ENCODE results near the gene ID4.
"Not testable (repeated sequence)": the region's sequence is repeated elsewhere in the genome, so short reads cannot be mapped to it uniquely, and the experiment has no call there.

The ID4 gene

GRCh38 chr6:19852090-19852457 lies 14.9 kb downstream of the ID4 start:
- Histone ChIP-seq H3K27ac (no peak overlapping the region), H3K4me3 (no peak overlapping the region)

- H3K27ac ChIP-seq = no peak overlapping the region
- H3K4me3 ChIP-seq = no peak overlapping the region
These were observed 15.8 kb downstream of the ID4 start for GRCh38 chr6:19852927-19853326.

DNA sequence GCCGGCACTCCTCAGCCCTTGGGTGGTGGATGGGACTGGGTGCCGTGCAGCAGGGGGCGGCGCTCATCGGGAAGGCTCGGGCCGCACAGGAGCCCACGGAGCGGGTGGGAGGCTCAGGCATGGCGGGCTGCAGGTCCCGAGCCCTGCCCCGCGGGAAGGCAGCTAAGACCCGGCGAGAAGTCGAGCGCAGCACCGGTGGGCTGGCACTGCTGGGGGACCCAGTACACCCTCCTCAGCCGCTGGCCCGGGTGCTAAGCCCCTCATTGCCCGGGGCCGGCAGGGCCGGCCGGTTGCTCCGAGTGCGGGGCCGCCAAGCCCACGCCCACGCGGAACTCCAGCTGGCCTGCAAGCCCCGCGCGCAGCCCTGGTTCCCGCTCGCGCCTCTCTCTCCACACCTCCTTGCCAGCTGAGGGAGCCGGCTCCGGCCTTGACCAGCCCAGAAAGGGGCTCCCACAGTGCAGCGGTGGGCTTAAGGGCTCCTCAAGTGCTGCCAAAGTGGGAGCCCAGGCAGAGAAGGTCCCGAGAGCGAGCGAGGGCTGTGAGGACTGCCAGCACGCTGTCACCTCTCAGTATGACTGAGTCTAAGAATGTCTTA lies 17.3 kb downstream of the ID4 start:
- H3K27ac ChIP-seq, H3K4me3 ChIP-seq: not testable (repeated sequence)

DNA sequence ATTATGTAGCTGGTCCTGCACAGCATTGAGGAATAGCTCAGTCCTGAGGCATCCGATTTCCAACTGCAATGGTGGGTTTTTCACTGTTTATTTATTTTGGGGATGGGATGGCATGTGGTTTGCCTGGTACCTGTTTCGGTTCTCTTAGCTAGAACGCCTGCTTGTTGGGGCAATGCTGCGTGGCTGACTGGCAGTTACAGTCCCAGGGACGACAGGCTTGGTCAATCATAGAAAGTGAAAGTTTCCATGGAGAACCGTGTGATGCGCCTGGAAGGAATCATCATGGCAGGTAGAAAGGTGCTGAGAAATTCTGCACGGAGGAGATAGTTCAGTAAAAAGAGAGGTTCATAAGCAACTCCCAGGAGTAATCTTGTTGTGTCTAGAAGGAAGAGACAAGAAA lies 18.4 kb downstream of the ID4 start:
- no peak overlapping the region for H3K4me3 ChIP-seq
- H3K27ac ChIP-seq = no peak overlapping the region

- Histone ChIP-seq H3K27ac (no peak overlapping the region), H3K4me3 (no peak overlapping the region)
These were observed 20.0 kb downstream of the ID4 start for GRCh38 chr6:19857139-19857538.

- Histone ChIP-seq H3K4me3 (no peak overlapping the region), H3K27ac (no peak overlapping the region)
These were observed 20.5 kb downstream of the ID4 start for GRCh38 chr6:19857703-19858102.

DNA sequence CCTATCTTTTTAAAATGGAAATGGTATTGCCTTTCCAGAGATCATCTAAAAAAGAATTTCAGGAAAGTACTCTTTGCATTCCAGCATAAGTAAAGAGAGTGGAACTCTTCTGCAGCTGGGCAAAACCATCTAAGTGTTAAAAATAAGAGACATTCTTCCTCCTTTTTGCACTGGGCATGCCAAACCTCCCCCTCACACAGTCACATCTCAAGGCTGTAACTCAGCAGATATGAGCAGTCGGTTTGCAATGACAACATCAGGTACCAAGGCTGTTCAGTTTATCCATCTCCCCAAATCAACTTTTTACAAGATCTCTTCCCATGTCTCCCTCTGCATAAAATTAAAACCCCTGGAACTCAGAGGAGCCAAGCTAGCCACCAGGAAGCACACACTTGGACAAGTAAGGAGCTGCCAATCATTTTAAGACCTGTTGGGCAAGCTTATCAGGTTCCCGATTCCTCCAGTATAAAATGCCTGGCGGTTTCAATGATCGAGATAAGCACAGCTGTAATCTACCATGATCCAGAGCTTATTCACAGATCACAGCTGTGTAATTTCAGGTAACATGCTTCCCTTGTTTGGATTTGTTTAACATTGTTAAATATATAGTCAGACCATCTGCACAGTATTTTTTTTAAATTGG lies 23.2 kb downstream of the ID4 start:
- no peak overlapping the region for H3K4me3 ChIP-seq
- no peak overlapping the region for H3K27ac ChIP-seq

GRCh38 chr6:19864285-19864684 lies 27.1 kb downstream of the ID4 start:
- Histone ChIP-seq H3K27ac (no peak overlapping the region), H3K4me3 (no peak overlapping the region)

GRCh38 chr6:19865178-19865577 lies 28.0 kb downstream of the ID4 start:
- Histone ChIP-seq H3K4me3 (no peak overlapping the region), H3K27ac (no peak overlapping the region)

DNA sequence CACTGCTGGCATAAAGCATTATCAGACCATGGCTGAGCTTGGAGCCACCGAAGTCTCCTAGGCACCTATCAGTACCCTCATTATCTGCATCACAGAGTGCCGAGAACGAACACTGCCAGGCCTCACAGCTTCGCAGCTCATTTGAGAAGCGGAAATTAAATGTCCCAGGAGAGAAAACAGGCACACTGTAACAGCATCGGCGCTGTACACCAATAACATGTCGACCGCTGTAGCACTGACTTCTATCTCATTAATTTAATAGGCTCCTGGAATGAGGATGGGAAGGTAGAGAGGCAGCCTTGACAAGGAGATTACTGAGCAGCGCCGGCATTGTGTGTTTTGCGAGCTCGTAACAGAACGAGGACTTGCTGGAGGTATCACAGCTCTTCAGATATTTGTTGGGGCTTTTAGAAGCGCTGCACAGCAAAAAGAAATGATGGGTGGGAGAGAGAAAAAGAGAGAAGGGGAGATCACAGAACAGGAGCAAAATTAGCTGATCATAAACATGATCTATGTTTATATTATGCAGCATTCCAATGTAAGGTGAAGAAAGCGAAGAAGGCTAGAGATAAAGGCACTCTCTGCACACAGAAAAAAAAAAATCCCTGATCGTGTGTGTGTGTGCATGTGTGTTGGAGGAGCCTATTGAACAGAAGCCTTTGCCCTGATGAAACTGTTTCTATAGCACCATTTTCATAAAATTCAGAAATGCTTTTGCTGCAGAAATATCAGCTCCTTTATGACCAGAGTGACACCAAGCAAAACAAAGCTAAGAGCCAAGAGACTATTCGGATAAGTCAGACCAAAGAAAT lies 29.2 kb downstream of the ID4 start:
- Histone ChIP-seq H3K4me3 (no peak overlapping the region), H3K27ac (no peak overlapping the region)

- no peak overlapping the region for H3K27ac ChIP-seq
- no peak overlapping the region for H3K4me3 ChIP-seq
These were observed 29.9 kb downstream of the ID4 start for GRCh38 chr6:19866985-19867627.

- Histone ChIP-seq H3K4me3 (no peak overlapping the region), H3K27ac (no peak overlapping the region)
These were observed 32.3 kb downstream of the ID4 start for GRCh38 chr6:19869464-19869863.

DNA sequence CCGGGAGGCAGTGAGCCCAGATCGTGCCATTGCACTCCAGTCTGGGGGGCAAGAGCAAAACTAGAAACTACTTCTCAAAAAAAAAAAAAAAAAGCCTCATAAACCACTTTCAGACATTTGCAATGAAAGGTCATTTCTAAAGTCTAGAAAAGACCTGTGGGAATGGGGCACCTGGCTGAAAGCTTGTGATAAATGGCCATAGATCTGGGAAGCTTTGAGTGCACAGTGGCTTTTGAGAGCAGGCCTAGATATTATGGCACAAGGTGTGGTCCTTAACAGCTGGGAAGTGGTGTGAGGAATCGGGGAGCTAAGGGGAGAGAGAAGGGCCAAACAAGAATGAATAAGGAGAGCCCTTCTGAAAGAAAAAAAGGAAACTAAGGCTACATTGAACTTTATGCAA lies 33.2 kb downstream of the ID4 start:
- Histone ChIP-seq H3K27ac (no peak overlapping the region), H3K4me3 (no peak overlapping the region)

- no peak overlapping the region for H3K27ac ChIP-seq
These were observed 35.9 kb downstream of the ID4 start for GRCh38 chr6:19873031-19873430.

GRCh38 chr6:19876672-19877071 lies 39.5 kb downstream of the ID4 start:
- Histone ChIP-seq H3K27ac (no peak overlapping the region), H3K4me3 (no peak overlapping the region)

More at GRCh38 chr6:19873031-19873430, 35.9 kb downstream of the ID4 start:
- no peak overlapping the region for H3K4me3 ChIP-seq

DNA sequence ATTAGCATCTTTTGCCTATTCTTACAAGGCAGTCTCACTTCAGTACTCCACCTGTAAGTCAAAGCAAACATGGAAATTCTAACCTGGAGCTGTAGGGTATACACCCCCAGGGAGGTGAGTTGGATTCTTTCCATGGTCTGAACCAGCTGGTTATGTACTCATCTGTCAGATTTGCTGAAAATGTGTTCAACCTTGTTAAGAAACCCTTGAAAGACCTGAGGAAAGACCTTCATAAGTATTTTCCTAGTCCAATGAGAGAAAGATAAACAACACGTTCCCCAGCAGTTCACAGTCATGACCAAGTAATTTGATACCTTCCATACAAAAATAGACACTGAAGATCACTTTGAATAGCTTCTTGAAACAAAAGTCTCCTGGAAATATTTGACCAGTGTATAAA lies 42.5 kb downstream of the ID4 start:
- Histone ChIP-seq H3K4me3 (no peak overlapping the region), H3K27ac (no peak overlapping the region)

DNA sequence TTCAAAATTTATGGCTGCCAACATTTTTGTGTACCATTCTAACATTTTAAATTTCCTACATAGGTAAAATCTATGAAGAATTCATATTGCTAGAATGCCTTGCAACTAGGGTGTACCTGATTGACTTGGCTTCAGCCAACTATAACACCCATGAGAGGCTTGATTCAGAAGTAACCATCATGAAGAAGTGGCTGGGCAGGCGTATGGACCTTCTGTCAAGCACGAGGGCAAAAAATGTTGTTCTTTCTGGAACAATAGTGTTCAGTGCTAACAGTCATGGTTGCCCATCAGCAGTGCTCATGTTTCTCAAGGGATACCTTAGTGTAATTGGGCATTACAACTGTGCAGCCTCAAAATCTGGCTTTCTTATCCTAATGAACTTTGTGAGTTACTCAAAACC lies 42.9 kb downstream of the ID4 start:
- H3K4me3 ChIP-seq = no peak overlapping the region
- H3K27ac ChIP-seq = no peak overlapping the region

DNA sequence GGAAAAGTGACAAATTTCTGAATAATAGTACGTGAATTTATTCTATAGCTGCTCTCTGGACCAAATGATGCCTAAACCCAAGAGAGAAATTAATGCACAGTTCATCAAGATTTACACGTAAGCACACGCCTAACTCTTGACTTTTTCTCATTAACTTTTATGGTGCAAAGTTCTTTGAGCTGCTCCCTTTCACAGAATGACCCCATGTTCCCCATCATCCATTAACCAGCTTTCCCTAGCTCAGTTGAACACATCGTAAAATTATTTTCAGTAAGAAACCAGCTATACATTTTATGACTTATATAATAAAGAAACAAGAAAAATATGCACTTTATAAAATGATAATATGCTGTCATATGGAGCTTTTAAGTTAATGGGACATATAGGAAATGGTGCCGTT lies 54.3 kb downstream of the ID4 start:
- H3K4me3 ChIP-seq = no peak overlapping the region
- peak overlapping the region in 2 of 21 experiments; percentile 19 to 55 for H3K27ac ChIP-seq
